Loucy (cell line): ENCODE results near the gene GBGT1.

Experiments used
- H2AFZ ChIP-seq: fragments of 200-600 bp; sonication (generic); 2 replicates; pipeline ENCODE4 v1.6.0; 2016; ENCODE audit warnings: antibody characterized with exemption, mild to moderate bottlenecking, low read length, moderate library complexity
- H3F3A ChIP-seq: fragments of 200-600 bp; 2 replicates; pipeline ENCODE4 v1.6.0; 2016; ENCODE audit warnings: antibody characterized with exemption, low read depth, mild to moderate bottlenecking
- H3K27me3 ChIP-seq: fragments of 200-600 bp; sonication (generic); 2 replicates; pipeline ENCODE4 v1.6.1; 2014; ENCODE audit warnings: low read length, mild to moderate bottlenecking; ENCODE audit not compliant: insufficient read depth, poor library complexity, severe bottlenecking
- H3K36me3 ChIP-seq: fragments of 200-600 bp; sonication (generic); 2 replicates; pipeline ENCODE4 v1.6.1; 2016; ENCODE audit warnings: low read length; ENCODE audit not compliant: insufficient read depth
- H3K4me1 ChIP-seq: fragments of 200-600 bp; sonication (generic); 2 replicates; pipeline ENCODE4 v1.5.1; 2014; ENCODE audit warnings: low read length, mild to moderate bottlenecking; ENCODE audit not compliant: insufficient read depth, poor library complexity, severe bottlenecking
- H3K4me2 ChIP-seq: fragments of 200-600 bp; sonication (generic); 2 replicates; pipeline ENCODE4 v1.6.0; 2014; ENCODE audit warnings: antibody characterized with exemption, low read length, low read depth, mild to moderate bottlenecking; ENCODE audit not compliant: poor library complexity, severe bottlenecking
- H3K4me3 ChIP-seq: fragments of 200-600 bp; sonication (generic); 2 replicates; pipeline ENCODE4 v1.5.1; 2014; ENCODE audit warnings: low read length, mild to moderate bottlenecking, mixed read lengths; ENCODE audit not compliant: poor library complexity, severe bottlenecking
- H3K79me2 ChIP-seq: fragments of 200-600 bp; sonication (generic); 2 replicates; pipeline ENCODE4 v1.6.1; 2014; ENCODE audit warnings: low read length; ENCODE audit not compliant: insufficient read depth
- H3K9ac ChIP-seq: fragments of 200-600 bp; sonication (generic); 2 replicates; pipeline ENCODE4 v1.6.0; 2014; ENCODE audit warnings: mild to moderate bottlenecking, low read depth, low read length, moderate library complexity; ENCODE audit not compliant: poor library complexity, severe bottlenecking
- H3K9me2 ChIP-seq: fragments of 200-600 bp; sonication (generic); replicated peaks from 2 replicates; pipeline ENCODE4 v1.6.1; 2016; ENCODE audit warnings: low read depth, low read length, mixed read lengths
- H3K9me3 ChIP-seq: fragments of 200-600 bp; sonication (generic); 2 replicates; pipeline ENCODE4 v1.6.1; 2014; ENCODE audit warnings: mild to moderate bottlenecking, antibody characterized with exemption, low read length, low read depth; ENCODE audit not compliant: insufficient read depth
- H4K20me1 ChIP-seq: fragments of 200-600 bp; sonication (generic); 2 replicates; pipeline ENCODE4 v1.6.0; 2014; ENCODE audit warnings: antibody characterized with exemption, low read length, mild to moderate bottlenecking; ENCODE audit not compliant: insufficient read depth, poor library complexity, severe bottlenecking
- EZH2phosphoT487 ChIP-seq: fragments of 200-600 bp; IDR thresholded peaks from 2 replicates; pipeline ENCODE4 v1.6.1; 2018; ENCODE audit warnings: antibody characterized with exemption, mild to moderate bottlenecking, moderate library complexity, borderline replicate concordance
- TF ChIP-seq, protein P1 (sequence below): fragments of 200-600 bp; sonication (generic); conservative IDR thresholded peaks from 2 replicates; pipeline ENCODE4 v1.5.1; 2014; ENCODE audit warnings: mild to moderate bottlenecking, antibody characterized with exemption, low read length

GBGT1 gene

GRCh38 chr9:133184971-133185370, 21.3 kb upstream of the GBGT1 start:
- Histone ChIP-seq H3K4me3 (no peak overlapping the region), H3K9me2 (no peaks in the 10 kb centered on the region), H4K20me1 (no peaks in the 10 kb centered on the region), H3K4me1 (peaks cover 4% of the 10 kb centered on the region), H3K27me3 (no peaks in the 10 kb centered on the region), H2AFZ (peak overlapping the region; percentile 51; the same call in 1 of the 2 replicates), H3F3A (no peaks in the 10 kb centered on the region), H3K9me3 (no peaks in the 10 kb centered on the region), H3K36me3 (no peaks in the 10 kb centered on the region), H3K4me2 (peak overlapping the region; percentile 50), H3K9ac (no peak overlapping the region), H3K79me2 (no peaks in the 10 kb centered on the region)
- TF ChIP-seq, protein P1, sequence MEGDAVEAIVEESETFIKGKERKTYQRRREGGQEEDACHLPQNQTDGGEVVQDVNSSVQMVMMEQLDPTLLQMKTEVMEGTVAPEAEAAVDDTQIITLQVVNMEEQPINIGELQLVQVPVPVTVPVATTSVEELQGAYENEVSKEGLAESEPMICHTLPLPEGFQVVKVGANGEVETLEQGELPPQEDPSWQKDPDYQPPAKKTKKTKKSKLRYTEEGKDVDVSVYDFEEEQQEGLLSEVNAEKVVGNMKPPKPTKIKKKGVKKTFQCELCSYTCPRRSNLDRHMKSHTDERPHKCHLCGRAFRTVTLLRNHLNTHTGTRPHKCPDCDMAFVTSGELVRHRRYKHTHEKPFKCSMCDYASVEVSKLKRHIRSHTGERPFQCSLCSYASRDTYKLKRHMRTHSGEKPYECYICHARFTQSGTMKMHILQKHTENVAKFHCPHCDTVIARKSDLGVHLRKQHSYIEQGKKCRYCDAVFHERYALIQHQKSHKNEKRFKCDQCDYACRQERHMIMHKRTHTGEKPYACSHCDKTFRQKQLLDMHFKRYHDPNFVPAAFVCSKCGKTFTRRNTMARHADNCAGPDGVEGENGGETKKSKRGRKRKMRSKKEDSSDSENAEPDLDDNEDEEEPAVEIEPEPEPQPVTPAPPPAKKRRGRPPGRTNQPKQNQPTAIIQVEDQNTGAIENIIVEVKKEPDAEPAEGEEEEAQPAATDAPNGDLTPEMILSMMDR, result peak; percentile 78
- no peak for TF ChIP-seq EZH2phosphoT487

GRCh38 chr9:133182151-133182550, 18.4 kb upstream of the GBGT1 start:
- Histone ChIP-seq H3K9me3 (no peaks in the 10 kb centered on the region), H3K4me1 (peaks cover 4% of the 10 kb centered on the region), H3F3A (no peaks in the 10 kb centered on the region), H2AFZ (no peak overlapping the region), H3K9ac (no peak overlapping the region), H4K20me1 (no peaks in the 10 kb centered on the region), H3K36me3 (no peaks in the 10 kb centered on the region), H3K4me2 (no peak overlapping the region), H3K9me2 (no peaks in the 10 kb centered on the region), H3K27me3 (no peaks in the 10 kb centered on the region), H3K4me3 (no peak overlapping the region), H3K79me2 (no peaks in the 10 kb centered on the region)
- no peak for TF ChIP-seq EZH2phosphoT487
- TF ChIP-seq, protein P1, result no peak

DNA sequence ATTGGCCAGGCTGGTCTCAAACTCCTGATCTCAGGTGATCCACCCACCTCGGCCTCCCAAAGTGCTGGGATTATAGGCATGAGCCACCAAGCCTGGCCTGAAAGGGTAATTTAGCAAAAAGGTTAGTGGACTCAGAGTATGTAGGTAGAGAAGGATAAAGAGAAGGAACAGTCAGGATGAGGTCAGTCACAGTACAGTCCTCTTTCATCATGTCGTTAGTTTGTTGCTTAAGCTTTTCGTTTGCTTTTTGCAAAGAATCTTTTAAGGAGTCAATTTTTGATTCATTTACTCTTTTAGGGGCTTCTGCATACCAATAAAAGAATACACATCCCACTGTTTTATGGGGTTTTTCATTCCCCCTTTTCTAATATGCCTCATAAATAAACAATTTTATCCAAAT, 17.8 kb upstream of the GBGT1 start:
- Histone ChIP-seq H3K9me2 (no peaks in the 10 kb centered on the region), H3F3A (no peaks in the 10 kb centered on the region), H3K4me3 (no peak overlapping the region), H3K4me1 (peaks cover 4% of the 10 kb centered on the region), H3K9me3 (no peaks in the 10 kb centered on the region), H3K9ac (no peak overlapping the region), H3K36me3 (no peaks in the 10 kb centered on the region), H3K27me3 (no peaks in the 10 kb centered on the region), H4K20me1 (no peaks in the 10 kb centered on the region), H3K79me2 (no peaks in the 10 kb centered on the region), H3K4me2 (no peak overlapping the region), H2AFZ (no peak overlapping the region)
- TF ChIP-seq, protein P1, result no peak
- no peak for TF ChIP-seq EZH2phosphoT487
